Right lobe of liver (tissue), 6 donors: Measurements from ENCODE around the gene CCNB1. TPM values are rescaled to one million over a fixed set of nuclear protein-coding genes. Genes with fewer than 3 reads are reported as not detected.

Experiments
- ATAC-seq, 4 donors: fragments of 200-7000 bp; cut with Tn5 transposase; one replicate each; pipeline ENCODE4 v1.9.1; 2020; ENCODE audit warnings: mild to moderate bottlenecking in 4 of 4, moderate library complexity in 4 of 4
- DNase-seq, 3 donors: peaks; one replicate each; pipeline ENCODE4 v3.0.0-alpha.2; 2020
- H3K27ac ChIP-seq, 3 donors: fragments of 200-600 bp; one replicate each; pipeline ENCODE4 v1.8.0; 2022
- H3K27me3 ChIP-seq, 2 donors: fragments of 200-600 bp; one replicate each; pipeline ENCODE4 v1.8.0; 2022
- H3K36me3 ChIP-seq, 4 donors: fragments of 200-600 bp; sonication (generic) in 1 of 4; one replicate each; pipeline versions ENCODE4 v1.5.1 to v1.8.0; 2017 to 2022; ENCODE audit warnings: control low read depth in 1 of 4
- H3K4me1 ChIP-seq, 4 donors: fragments of 200-600 bp; sonication (generic) in 1 of 4; one replicate each; pipeline versions ENCODE4 v1.5.1 to v1.8.0; 2017 to 2022; ENCODE audit warnings: control low read depth in 1 of 4
- H3K4me3 ChIP-seq, 3 donors: fragments of 200-600 bp; one replicate each; pipeline ENCODE4 v1.8.0; 2022
- H3K9me3 ChIP-seq, 4 donors: fragments of 200-600 bp; sonication (generic) in 1 of 4; one replicate each; pipeline versions ENCODE4 v1.5.1 to v1.8.0; 2017 to 2022; ENCODE audit warnings: control low read depth in 1 of 4
- POLR2A ChIP-seq: fragments of 450-650 bp; IDR thresholded peaks from one replicate; pipeline ENCODE4 v1.6.1; 2017; ENCODE audit warnings: antibody characterized with exemption, mild to moderate bottlenecking
- WGBS: methylation state at CpG from one replicate; pipeline ENCODE4 v1.1.6; 2018; ENCODE audit warnings: low coverage, low lambda C conversion rate; ENCODE audit not compliant: insufficient coverage; ENCODE audit errors: missing lambda C conversion rate; 5-methylcytosine and 5-hydroxymethylcytosine counted together
- intact Hi-C, 2 donors: fragments of 100-400 bp; cut with DNase I; formaldehyde crosslinking; loops; one replicate each; pipeline versions ENCODE4 v1.11.2 to v1.14.1; 2022
- total RNA-seq, 6 experiments: library from RNA; depleted of rRNA in 2 of 6; stranded (reverse); fragments of >200 nt in 2 of 6; fragmentation: NEBNext Ultra II Directional in 3 of 6; extraction: Animal tissue kit (Norgen Biotek cat#: 25700) in 3 of 6; gene quantifications; one replicate each; pipeline versions ENCODE4 v1.1.0 to v1.2.4, GENCODE V29; 2016 to 2023
- TF ChIP-seq, protein P1 (sequence below), 4 donors: fragments of 200-600 bp in 3 of 4; fragments of 450-650 bp in 1 of 4; IDR thresholded peaks; one replicate each; pipeline versions ENCODE4 v1.5.1 to v1.8.0; 2016 to 2022; ENCODE audit warnings: antibody characterized with exemption in 4 of 4, mild to moderate bottlenecking in 2 of 4
- donor health status: DM: no; HTN: yes; CAD: no.
- donor health status: DM: no; HTN: no; CAD: no.
- donor health status: DM: no; HTN: no; CAD: no.
- donor health status: DM: no; HTN: yes; CAD: no.
- donor health status: DM: no; HTN: yes; CAD: no.

The CCNB1 gene
- total RNA-seq, 6 experiments from 2014 or later = 1.9 to 5.9 (median 3.7) TPM

DNA sequence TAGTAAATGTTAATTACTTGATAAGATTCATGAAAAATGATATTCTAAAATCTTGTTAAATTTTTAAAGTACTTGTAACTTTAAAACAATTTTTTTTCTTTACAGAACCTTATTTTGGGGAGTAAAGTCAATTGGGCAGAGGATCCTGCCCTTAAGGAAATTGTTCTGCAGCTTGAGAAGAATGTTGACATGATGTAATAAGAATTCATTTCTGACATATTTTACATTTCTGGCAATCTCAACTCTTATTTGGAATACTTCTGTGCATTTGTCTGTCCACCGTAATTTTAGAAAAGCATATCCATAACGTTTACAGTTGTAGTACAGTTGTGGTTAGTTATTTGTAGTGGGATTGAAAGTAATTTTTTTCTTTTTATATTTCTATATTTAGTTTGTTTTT is 42.7 kb downstream of the CCNB1 start:
- no peak for DNase-seq
- Histone ChIP-seq H3K9me3 (no peaks in the 10 kb centered on the region), H3K27me3 (no peaks in the 10 kb centered on the region), H3K4me1 (peaks cover 0 to 7% (median 0%) of the 10 kb centered on the region in 4 donors), H3K27ac (no peak overlapping the region), H3K36me3 (no peaks in the 10 kb centered on the region), H3K4me3 (no peak overlapping the region)
- WGBS = 67% methylated on average over 2 of the region's 2 CpGs
- TF ChIP-seq POLR2A = no peak
- TF ChIP-seq, protein P1, sequence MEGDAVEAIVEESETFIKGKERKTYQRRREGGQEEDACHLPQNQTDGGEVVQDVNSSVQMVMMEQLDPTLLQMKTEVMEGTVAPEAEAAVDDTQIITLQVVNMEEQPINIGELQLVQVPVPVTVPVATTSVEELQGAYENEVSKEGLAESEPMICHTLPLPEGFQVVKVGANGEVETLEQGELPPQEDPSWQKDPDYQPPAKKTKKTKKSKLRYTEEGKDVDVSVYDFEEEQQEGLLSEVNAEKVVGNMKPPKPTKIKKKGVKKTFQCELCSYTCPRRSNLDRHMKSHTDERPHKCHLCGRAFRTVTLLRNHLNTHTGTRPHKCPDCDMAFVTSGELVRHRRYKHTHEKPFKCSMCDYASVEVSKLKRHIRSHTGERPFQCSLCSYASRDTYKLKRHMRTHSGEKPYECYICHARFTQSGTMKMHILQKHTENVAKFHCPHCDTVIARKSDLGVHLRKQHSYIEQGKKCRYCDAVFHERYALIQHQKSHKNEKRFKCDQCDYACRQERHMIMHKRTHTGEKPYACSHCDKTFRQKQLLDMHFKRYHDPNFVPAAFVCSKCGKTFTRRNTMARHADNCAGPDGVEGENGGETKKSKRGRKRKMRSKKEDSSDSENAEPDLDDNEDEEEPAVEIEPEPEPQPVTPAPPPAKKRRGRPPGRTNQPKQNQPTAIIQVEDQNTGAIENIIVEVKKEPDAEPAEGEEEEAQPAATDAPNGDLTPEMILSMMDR (IDR thresholded peaks at IDR 0.05) = no peak
- intact Hi-C loops = no loop called here
- no peak for ATAC-seq

DNA sequence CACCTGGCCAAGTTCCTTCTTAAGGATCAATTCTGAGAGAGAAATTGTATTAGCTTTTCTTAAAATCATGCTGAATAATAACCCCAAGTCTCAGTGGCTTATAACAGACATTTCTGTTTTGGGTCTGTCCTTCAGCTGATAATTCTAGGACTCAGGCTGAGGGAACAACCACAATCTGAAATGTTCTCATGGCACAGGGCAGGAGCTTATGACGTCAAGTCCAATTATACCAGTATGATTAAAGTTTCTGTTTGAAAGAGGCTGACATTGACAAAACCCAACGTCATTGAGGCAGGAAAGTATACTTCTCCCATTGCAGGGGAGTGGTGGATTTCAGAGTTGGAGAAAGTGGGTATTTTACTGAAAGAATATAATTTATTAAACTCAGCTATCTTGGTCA is 44.2 kb downstream of the CCNB1 start:
- no peaks in the 10 kb centered on the region for H3K36me3 ChIP-seq
- H3K4me3 ChIP-seq = no peak overlapping the region
- no peak overlapping the region for H3K27ac ChIP-seq
- DNase-seq = no peak
- no peaks in the 10 kb centered on the region for H3K9me3 ChIP-seq
- WGBS = 63% methylated on average over 1 of the region's 2 CpGs
- ATAC-seq = no peak
- intact Hi-C loops = no loop called here
- peaks cover 0 to 4% (median 0%) of the 10 kb centered on the region in 4 donors for H3K4me1 ChIP-seq
- TF ChIP-seq, protein P1 (IDR thresholded peaks at IDR 0.05) = no peak
- TF ChIP-seq POLR2A = no peak
- no peaks in the 10 kb centered on the region for H3K27me3 ChIP-seq

DNA sequence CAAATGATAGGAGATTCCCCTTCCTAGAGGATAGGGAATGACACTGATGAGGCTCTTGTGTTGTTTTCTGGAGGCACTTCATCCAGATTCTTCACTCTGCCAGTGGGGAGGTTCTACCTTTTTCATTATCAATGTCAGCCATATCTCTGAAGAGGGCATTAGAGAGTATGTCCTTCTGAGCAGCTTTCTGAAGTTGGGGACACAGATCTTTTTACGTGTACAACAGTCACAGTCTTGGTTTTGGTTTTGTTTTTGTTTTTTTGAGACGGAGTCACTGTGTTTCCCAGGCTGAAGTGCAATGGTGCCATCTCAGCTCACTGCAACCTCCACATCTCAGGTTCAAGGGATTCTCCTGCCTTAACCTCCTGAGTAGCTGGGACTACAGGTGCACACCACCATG is 45.1 kb downstream of the CCNB1 start:
- Histone ChIP-seq H3K36me3 (no peaks in the 10 kb centered on the region), H3K4me3 (no peak overlapping the region), H3K4me1 (peaks cover 0 to 2% (median 0%) of the 10 kb centered on the region in 4 donors), H3K27me3 (no peaks in the 10 kb centered on the region), H3K9me3 (no peaks in the 10 kb centered on the region), H3K27ac (no peak overlapping the region)
- intact Hi-C loops = no loop called here
- 69% methylated on average over 2 of the region's 2 CpGs for WGBS
- ATAC-seq = no peak
- no peak for DNase-seq
- TF ChIP-seq, protein P1 (IDR thresholded peaks at IDR 0.05) = no peak
- no peak for TF ChIP-seq POLR2A

DNA sequence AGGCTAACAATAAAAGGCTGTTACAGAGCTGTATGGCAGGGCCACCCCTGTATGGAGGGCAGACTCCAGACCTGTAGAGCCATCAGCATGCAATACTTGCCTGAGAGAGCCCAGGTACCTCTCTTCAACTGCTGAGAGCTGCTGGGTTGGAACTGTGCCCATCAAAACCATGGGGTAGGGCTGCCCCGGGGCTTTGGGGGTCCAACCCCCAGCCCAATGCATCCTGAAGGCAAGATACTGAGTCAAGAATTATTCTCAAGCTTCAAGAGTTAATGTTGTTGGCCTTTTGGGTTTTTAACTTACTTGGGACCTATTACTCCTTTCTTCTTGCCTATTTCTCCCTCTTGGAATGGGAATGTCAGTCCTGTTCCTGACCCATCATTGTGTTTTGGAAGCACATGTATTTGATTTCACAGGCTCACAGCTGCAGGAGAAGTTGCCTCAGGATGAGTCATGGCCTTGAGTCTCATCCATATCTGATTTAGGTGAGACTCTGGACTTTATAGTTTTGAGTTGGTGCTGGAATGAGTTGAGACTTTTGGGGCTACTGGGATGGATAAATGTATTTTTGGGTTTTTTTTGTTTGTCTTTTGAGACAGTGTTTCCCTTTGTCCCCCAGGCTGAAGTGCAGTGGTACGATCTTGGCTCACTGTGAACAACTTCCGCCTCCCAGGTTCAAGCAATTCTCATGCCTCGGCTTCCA is 46.7 kb downstream of the CCNB1 start:
- H3K27ac ChIP-seq = no peak overlapping the region
- TF ChIP-seq, protein P1 (IDR thresholded peaks at IDR 0.05) = no peak
- no peak for TF ChIP-seq POLR2A
- WGBS = 96% methylated on average over 3 of the region's 4 CpGs

More for the DNA sequence above, 46.7 kb downstream of the CCNB1 start:
- intact Hi-C loops = no loop called here
- no peaks in the 10 kb centered on the region for H3K27me3 ChIP-seq
- DNase-seq (no peak), ATAC-seq (peak in 1 of 4 donors; percentile 13)
- no peaks in the 10 kb centered on the region for H3K36me3 ChIP-seq
- no peak overlapping the region for H3K4me3 ChIP-seq
- H3K9me3 ChIP-seq = no peaks in the 10 kb centered on the region
- peaks cover 0 to 5% (median 0%) of the 10 kb centered on the region in 4 donors for H3K4me1 ChIP-seq
